Astrocyte (in vitro differentiated cells and primary cell): ENCODE data around the gene FAM171A2. TPM values are rescaled to one million over a fixed set of nuclear protein-coding genes. Genes with fewer than 3 reads are reported as not detected.

Experiments used
- DNase-seq: peaks from one replicate; pipeline ENCODE4 v3.0.0-alpha.2; 2010; ENCODE audit warnings: low read depth
- FAIRE-seq: peaks from 2 replicates; lab custom pipeline; 2011; peaks lifted over from hg19 to GRCh38; lab: Jason Lieb, UNC
- H2AFZ ChIP-seq: 2 replicates; pipeline ENCODE4 v1.6.0; 2012; ENCODE audit warnings: low read depth, low read length, inconsistent platforms
- H3K27ac ChIP-seq: 2 replicates; pipeline ENCODE4 v1.5.1; 2011; ENCODE audit warnings: low read depth, low read length, inconsistent platforms
- H3K27me3 ChIP-seq: 2 replicates; pipeline ENCODE4 v1.6.0; 2011; ENCODE audit warnings: low read length, inconsistent platforms; ENCODE audit not compliant: insufficient read depth
- H3K36me3 ChIP-seq: 2 replicates; pipeline ENCODE4 v1.5.1; 2011; ENCODE audit warnings: low read length, inconsistent platforms; ENCODE audit not compliant: insufficient read depth
- H3K4me1 ChIP-seq: 2 replicates; pipeline ENCODE4 v1.5.1; 2011; ENCODE audit warnings: low read length, inconsistent platforms; ENCODE audit not compliant: insufficient read depth
- H3K4me2 ChIP-seq: 2 replicates; pipeline ENCODE4 v1.6.0; 2012; ENCODE audit warnings: low read length, inconsistent platforms
- H3K4me3 ChIP-seq: 2 replicates; pipeline ENCODE4 v1.5.1; 2011; ENCODE audit warnings: low read depth, mild to moderate bottlenecking, low read length, inconsistent platforms; ENCODE audit not compliant: insufficient read depth
- H3K79me2 ChIP-seq: 2 replicates; pipeline ENCODE4 v1.6.0; 2012; ENCODE audit warnings: mild to moderate bottlenecking, low read length, inconsistent platforms; ENCODE audit not compliant: insufficient read depth
- H3K9ac ChIP-seq: 2 replicates; pipeline ENCODE4 v1.6.0; 2012; ENCODE audit warnings: mild to moderate bottlenecking, low read length, inconsistent platforms
- H3K9me3 ChIP-seq: 2 replicates; pipeline ENCODE4 v1.5.1; 2012; ENCODE audit warnings: low read depth, mild to moderate bottlenecking, low read length, inconsistent platforms; ENCODE audit not compliant: insufficient read depth
- H4K20me1 ChIP-seq: 2 replicates; pipeline ENCODE4 v1.6.0; 2012; ENCODE audit warnings: low read length, inconsistent platforms; ENCODE audit not compliant: insufficient read depth
- H3K27ac Mint-ChIP-seq: one replicate; pipeline ENCODE4 v1.8.0; 2021; ENCODE audit warnings: mild to moderate bottlenecking, mixed read lengths; ENCODE audit not compliant: unreplicated experiment
- H3K27me3 Mint-ChIP-seq: one replicate; pipeline ENCODE4 v1.8.0; 2021; ENCODE audit warnings: low read depth, mixed read lengths; ENCODE audit not compliant: unreplicated experiment
- H3K36me3 Mint-ChIP-seq: one replicate; pipeline ENCODE4 v1.8.0; 2021; ENCODE audit warnings: low read depth, mixed read lengths; ENCODE audit not compliant: unreplicated experiment
- H3K4me1 Mint-ChIP-seq: one replicate; pipeline ENCODE4 v1.8.0; 2021; ENCODE audit warnings: low read depth, mixed read lengths; ENCODE audit not compliant: unreplicated experiment
- H3K4me3 Mint-ChIP-seq: one replicate; pipeline ENCODE4 v1.8.0; 2021; ENCODE audit warnings: mild to moderate bottlenecking, moderate library complexity, mixed read lengths; ENCODE audit not compliant: unreplicated experiment
- H3K9me3 Mint-ChIP-seq: one replicate; pipeline ENCODE4 v1.8.0; 2021; ENCODE audit warnings: mild to moderate bottlenecking, mixed read lengths; ENCODE audit not compliant: unreplicated experiment
- CTCF ChIP-seq: IDR thresholded peaks from 2 replicates; pipeline ENCODE4 v1.5.1; 2011; ENCODE audit warnings: low read depth, mild to moderate bottlenecking, inconsistent platforms, low read length, moderate library complexity; ENCODE audit not compliant: insufficient read depth
- EZH2 ChIP-seq: IDR thresholded peaks from 2 replicates; pipeline ENCODE4 v1.6.1; 2012; ENCODE audit warnings: mild to moderate bottlenecking, low read length, inconsistent platforms; ENCODE audit not compliant: insufficient read depth
- total RNA-seq: library from RNA; stranded (reverse); gene quantifications from 2 replicates; pipeline ENCODE4 v1.2.1, GENCODE V29; 2021

The FAM171A2 gene
- total RNA-seq, 1 donor from 2014 or later: 18.2 TPM

GRCh38 chr17:44376779-44377178 lies 13.1 kb upstream of the FAM171A2 start:
- H3K27me3 Mint-ChIP-seq: peaks cover 17% of the 10 kb centered on the region
- Histone ChIP-seq H4K20me1 (no peaks in the 10 kb centered on the region), H3K79me2 (no peaks in the 10 kb centered on the region), H3K4me2 (no peak overlapping the region), H3K4me3 (no peak overlapping the region), H2AFZ (no peak overlapping the region), H3K9ac (no peak overlapping the region), H3K36me3 (no peaks in the 10 kb centered on the region), H3K27ac (no peak overlapping the region), H3K4me1 (no peaks in the 10 kb centered on the region), H3K9me3 (no peaks in the 10 kb centered on the region), H3K27me3 (peaks cover 7% of the 10 kb centered on the region)
- no peak for TF ChIP-seq EZH2
- TF ChIP-seq CTCF: no peak
- no peak overlapping the region for H3K27ac Mint-ChIP-seq
- H3K4me3 Mint-ChIP-seq: no peak overlapping the region
- H3K4me1 Mint-ChIP-seq: no peaks in the 10 kb centered on the region
- DNase-seq (no peak), FAIRE-seq (no peak)
- no peaks in the 10 kb centered on the region for H3K9me3 Mint-ChIP-seq
- H3K36me3 Mint-ChIP-seq: no peaks in the 10 kb centered on the region

GRCh38 chr17:44376124-44376523 lies 12.5 kb upstream of the FAM171A2 start:
- Mint-ChIP-seq H3K4me1 (no peaks in the 10 kb centered on the region), H3K27ac (no peak overlapping the region)

More at GRCh38 chr17:44376124-44376523, 12.5 kb upstream of the FAM171A2 start:
- Histone ChIP-seq H3K36me3 (no peaks in the 10 kb centered on the region), H3K27ac (no peak overlapping the region), H3K27me3 (peaks cover 6% of the 10 kb centered on the region), H3K4me2 (no peak overlapping the region), H3K9me3 (no peaks in the 10 kb centered on the region), H2AFZ (no peak overlapping the region), H4K20me1 (no peaks in the 10 kb centered on the region), H3K4me3 (no peak overlapping the region), H3K9ac (no peak overlapping the region), H3K4me1 (no peaks in the 10 kb centered on the region), H3K79me2 (no peaks in the 10 kb centered on the region)
- TF ChIP-seq EZH2 (no peak), CTCF (peak; percentile 20)
- Mint-ChIP-seq H3K36me3 (no peaks in the 10 kb centered on the region), H3K9me3 (no peaks in the 10 kb centered on the region), H3K27me3 (peaks cover 18% of the 10 kb centered on the region), H3K4me3 (no peak overlapping the region)
- DNase-seq: no peak
- no peak for FAIRE-seq
